Measurements from ENCODE around the gene ARAP3.

- TF ChIP-seq POLR2A (IDR thresholded peaks at IDR 0.05; ENCODE audit: low read depth, low read length) (no peak), PAX5 (IDR thresholded peaks at IDR 0.05; ENCODE audit: insufficient read depth, low read length, severe bottlenecking) (no peak)
These were observed 13.7 kb upstream of the ARAP3 start for GRCh38 chr5:141695627-141696215.
